Mesothelial cell of epicardium (in vitro differentiated cells): ENCODE data around the gene ZNF316. TPM values are rescaled to one million over a fixed set of nuclear protein-coding genes. Genes with fewer than 3 reads are reported as not detected.
"Not testable (repeated sequence)": the region's sequence is repeated elsewhere in the genome, so short reads cannot be mapped to it uniquely, and the experiment has no call there.

Experiments
- DNase-seq, 2 experiments: peaks; one replicate each; pipeline ENCODE4 v3.0.0; 2021; ENCODE audit warnings: low spot score in 2 of 2; ENCODE audit not compliant: unreplicated experiment in 2 of 2
- H3K27ac Mint-ChIP-seq: 2 replicates; pipeline ENCODE4 v1.8.0; 2021; ENCODE audit warnings: mixed read lengths
- H3K27me3 Mint-ChIP-seq: 2 replicates; pipeline ENCODE4 v1.8.0; 2021; ENCODE audit warnings: low read depth, mixed read lengths
- H3K36me3 Mint-ChIP-seq: 2 replicates; pipeline ENCODE4 v1.8.0; 2021; ENCODE audit warnings: mixed read lengths
- H3K4me1 Mint-ChIP-seq: 2 replicates; pipeline ENCODE4 v1.8.0; 2021; ENCODE audit warnings: mixed read lengths
- H3K4me3 Mint-ChIP-seq: 2 replicates; pipeline ENCODE4 v1.8.0; 2021; ENCODE audit warnings: mild to moderate bottlenecking, moderate library complexity, mixed read lengths
- H3K9me3 Mint-ChIP-seq: 2 replicates; pipeline ENCODE4 v1.8.0; 2021; ENCODE audit warnings: mixed read lengths
- CTCF ChIP-seq: fragments of 200-600 bp; sonication (generic); IDR thresholded peaks from one replicate; pipeline ENCODE4 v1.5.0; 2021; ENCODE audit warnings: antibody characterized with exemption; ENCODE audit not compliant: unreplicated experiment
- total RNA-seq: library from RNA; stranded (reverse); gene quantifications from 3 replicates; pipeline ENCODE4 v1.2.1, GENCODE V29; 2021

Gene ZNF316
- total RNA-seq, 1 donor from 2014 or later, result 57.9 TPM

- H3K36me3 Mint-ChIP-seq, result peaks cover 16% of the 10 kb centered on the region
- DNase-seq, result no peak
- no peaks in the 10 kb centered on the region for H3K4me1 Mint-ChIP-seq
- no peak overlapping the region for H3K27ac Mint-ChIP-seq
- H3K4me3 Mint-ChIP-seq, result no peak overlapping the region
- no peaks in the 10 kb centered on the region for H3K27me3 Mint-ChIP-seq
- H3K9me3 Mint-ChIP-seq, result no peaks in the 10 kb centered on the region
- TF ChIP-seq CTCF, result no peak
Observed at GRCh38 chr7:6624246-6624611, 12.9 kb upstream of the ZNF316 start.

GRCh38 chr7:6628045-6628444, 9.1 kb upstream of the ZNF316 start:
- Mint-ChIP-seq H3K4me1 (peaks cover 5% of the 10 kb centered on the region), H3K9me3 (no peaks in the 10 kb centered on the region), H3K27ac (peak overlapping the region; percentile 43), H3K4me3 (no peak overlapping the region), H3K27me3 (no peaks in the 10 kb centered on the region), H3K36me3 (peaks cover 5% of the 10 kb centered on the region)
- no peak for DNase-seq
- no peak for TF ChIP-seq CTCF

GRCh38 chr7:6630007-6630849, 6.9 kb upstream of the ZNF316 start:
- no peaks in the 10 kb centered on the region for H3K9me3 Mint-ChIP-seq
- peaks cover 5% of the 10 kb centered on the region for H3K4me1 Mint-ChIP-seq
- TF ChIP-seq CTCF, result no peak
- H3K27ac Mint-ChIP-seq, result peak overlapping the region; percentile 50
- H3K4me3 Mint-ChIP-seq, result no peak overlapping the region
- no peaks in the 10 kb centered on the region for H3K36me3 Mint-ChIP-seq
- H3K27me3 Mint-ChIP-seq, result no peaks in the 10 kb centered on the region
- no peak for DNase-seq

GRCh38 chr7:6631605-6632004, 5.5 kb upstream of the ZNF316 start:
- Mint-ChIP-seq H3K9me3 (no peaks in the 10 kb centered on the region), H3K27me3 (no peaks in the 10 kb centered on the region), H3K36me3 (no peaks in the 10 kb centered on the region), H3K4me1 (peaks cover 8% of the 10 kb centered on the region), H3K4me3 (no peak overlapping the region), H3K27ac (no peak overlapping the region)
- no peak for DNase-seq
- TF ChIP-seq CTCF, result no peak

- H3K4me1 Mint-ChIP-seq, result peaks cover 20% of the 10 kb centered on the region
- TF ChIP-seq CTCF, result no peak
- DNase-seq, result no peak
- no peaks in the 10 kb centered on the region for H3K9me3 Mint-ChIP-seq
- no peaks in the 10 kb centered on the region for H3K27me3 Mint-ChIP-seq
- no peak overlapping the region for H3K27ac Mint-ChIP-seq
- H3K4me3 Mint-ChIP-seq, result peak overlapping the region; percentile 34
- no peaks in the 10 kb centered on the region for H3K36me3 Mint-ChIP-seq
Observed at GRCh38 chr7:6634021-6634420, 3.1 kb upstream of the ZNF316 start.

- not testable (repeated sequence) for H3K27ac Mint-ChIP-seq, H3K27me3 Mint-ChIP-seq, H3K36me3 Mint-ChIP-seq, DNase-seq, H3K9me3 Mint-ChIP-seq
- Mint-ChIP-seq H3K4me1 (peaks cover 23% of the 10 kb centered on the region), H3K4me3 (peak overlapping the region; percentile 76)
Observed at GRCh38 chr7:6634971-6635370, 2.1 kb upstream of the ZNF316 start.
